Gastroesophageal sphincter (tissue), 3 donors: ENCODE results near the gene ALDH1L1.

Source experiments
- EP300 ChIP-seq: sonication (generic); formaldehyde crosslinking; IDR thresholded peaks from one replicate; pipeline ENCODE4 v1.6.1; 2017; ENCODE audit warnings: antibody characterized with exemption, mild to moderate bottlenecking
- POLR2A ChIP-seq, 2 donors: fragments of 450-650 bp; IDR thresholded peaks; one replicate each; pipeline ENCODE4 v1.6.1; 2017; ENCODE audit warnings: antibody characterized with exemption in 2 of 2, mild to moderate bottlenecking in 2 of 2, moderate library complexity in 1 of 2
- TF ChIP-seq, protein P1 (sequence below), 4 experiments: fragments of 200-600 bp in 2 of 4; fragments of 450-650 bp in 2 of 4; sonication (generic) in 1 of 4; IDR thresholded peaks; one replicate each; pipeline ENCODE4 v1.5.1; 2017 to 2019; ENCODE audit warnings: antibody characterized with exemption in 4 of 4, mild to moderate bottlenecking in 2 of 4, moderate library complexity in 2 of 4

DNA sequence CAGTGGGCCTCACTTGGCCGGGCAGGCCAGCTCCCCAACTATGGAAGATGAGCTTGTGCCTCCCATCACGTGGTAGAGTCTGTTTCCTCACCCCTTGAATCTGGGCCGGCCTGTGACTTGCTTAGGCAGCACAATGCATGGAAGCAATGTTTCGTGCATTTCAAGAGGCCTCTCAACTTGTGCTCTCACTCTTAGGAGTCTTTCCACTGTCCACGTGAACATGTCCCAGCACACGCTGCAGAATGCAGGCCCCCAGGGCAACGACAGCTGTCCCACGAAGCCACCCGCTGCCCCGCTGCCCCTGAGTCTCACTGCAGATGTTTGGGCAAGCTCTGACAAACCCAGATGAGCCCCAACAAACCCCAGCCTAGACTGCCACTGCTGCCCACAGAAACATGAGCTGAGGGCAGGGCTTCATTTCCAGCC is 69.2 kb downstream of the ALDH1L1 start:
- TF ChIP-seq, protein P1, sequence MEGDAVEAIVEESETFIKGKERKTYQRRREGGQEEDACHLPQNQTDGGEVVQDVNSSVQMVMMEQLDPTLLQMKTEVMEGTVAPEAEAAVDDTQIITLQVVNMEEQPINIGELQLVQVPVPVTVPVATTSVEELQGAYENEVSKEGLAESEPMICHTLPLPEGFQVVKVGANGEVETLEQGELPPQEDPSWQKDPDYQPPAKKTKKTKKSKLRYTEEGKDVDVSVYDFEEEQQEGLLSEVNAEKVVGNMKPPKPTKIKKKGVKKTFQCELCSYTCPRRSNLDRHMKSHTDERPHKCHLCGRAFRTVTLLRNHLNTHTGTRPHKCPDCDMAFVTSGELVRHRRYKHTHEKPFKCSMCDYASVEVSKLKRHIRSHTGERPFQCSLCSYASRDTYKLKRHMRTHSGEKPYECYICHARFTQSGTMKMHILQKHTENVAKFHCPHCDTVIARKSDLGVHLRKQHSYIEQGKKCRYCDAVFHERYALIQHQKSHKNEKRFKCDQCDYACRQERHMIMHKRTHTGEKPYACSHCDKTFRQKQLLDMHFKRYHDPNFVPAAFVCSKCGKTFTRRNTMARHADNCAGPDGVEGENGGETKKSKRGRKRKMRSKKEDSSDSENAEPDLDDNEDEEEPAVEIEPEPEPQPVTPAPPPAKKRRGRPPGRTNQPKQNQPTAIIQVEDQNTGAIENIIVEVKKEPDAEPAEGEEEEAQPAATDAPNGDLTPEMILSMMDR (IDR thresholded peaks at IDR 0.05), result no peak
- TF ChIP-seq POLR2A (IDR thresholded peaks at IDR 0.05) (no peak), EP300 (no peak)
